ENCODE measurements around the gene PLA2G3. TPM values are rescaled to one million over a fixed set of nuclear protein-coding genes. Genes with fewer than 3 reads are reported as not detected.
A peak's percentile ranks its signal among the peaks of the same experiment; 100 is the strongest.

Gene PLA2G3
- total and polyA plus RNA-seq, 2 of the 8 experiments (the other 6 are each of a cell fraction or from before 2014, with no cell fraction given), result 18.1 to 25.9 TPM

DNA sequence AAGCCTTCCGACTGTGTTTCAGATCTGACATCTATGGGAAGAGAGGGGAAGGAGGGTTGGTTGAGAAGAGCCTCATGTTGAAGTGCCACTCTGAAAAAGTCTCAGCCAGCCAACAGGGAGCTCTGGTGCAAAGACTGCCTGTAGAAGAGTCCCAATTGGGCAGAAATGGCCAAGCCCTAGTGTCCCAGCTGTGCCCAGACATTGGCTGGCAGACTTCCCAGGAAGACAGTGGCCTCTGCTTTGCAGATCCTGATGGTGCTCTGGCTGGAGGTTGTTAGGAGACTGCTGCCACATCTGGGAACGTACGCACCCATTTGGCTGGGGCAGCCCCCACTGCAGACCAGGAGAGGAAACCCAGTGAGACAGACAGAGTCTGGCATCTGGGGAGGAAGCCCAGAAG is 3.2 kb upstream of the PLA2G3 start:
- Histone ChIP-seq H4K91ac (replicated peaks; ENCODE audit: insufficient read length, low read length) (no peak overlapping the region), H3K79me2 (ENCODE audit: control insufficient read depth in 1 of 2, insufficient read depth in 2 of 2, low read length in 2 of 2) (peaks cover 0 to 14% of the 10 kb centered on the region in 2 experiments; a peak in 3 of 4 replicates), H3K9ac (replicated peaks in 1 of 4; ENCODE audit: extremely low read depth in 1 of 4, low read depth in 3 of 4, low read length in 3 of 4) (no peak overlapping the region), H3K23me2 (ENCODE audit: low read depth, low read length) (peaks cover 12% of the 10 kb centered on the region), H2BK5ac (ENCODE audit: low read depth, low read length) (no peak overlapping the region), H3K23ac (ENCODE audit: insufficient read length) (no peak overlapping the region), H3K4me1 (replicated peaks in 1 of 4; ENCODE audit: control insufficient read depth in 3 of 4, insufficient read depth in 4 of 4, low read length in 3 of 4) (peaks cover 7 to 20% (median 12%) of the 10 kb centered on the region in 4 experiments), H3K27ac (ENCODE audit: low read depth, low read length) (no peak overlapping the region), H2BK15ac (ENCODE audit: low read length) (no peak overlapping the region), H3K4me2 (ENCODE audit: insufficient read depth in 1 of 2, low read depth in 2 of 2, low read length in 2 of 2) (no peak overlapping the region), H3K14ac (ENCODE audit: insufficient read length) (no peak overlapping the region), H2AK5ac (ENCODE audit: low read depth, low read length) (peak overlapping the region; percentile 42; the same call in 1 of the 2 replicates), H3K9me3 (ENCODE audit: insufficient read depth in 2 of 2, low read depth in 1 of 2, low read length in 1 of 2) (peaks cover 0 to 5% of the 10 kb centered on the region in 2 experiments; a peak in 1 of 4 replicates), H3K56ac (replicated peaks; ENCODE audit: insufficient read length, low read depth, low read length) (no peak overlapping the region), H2BK20ac (ENCODE audit: low read length) (no peak overlapping the region), H3K18ac (ENCODE audit: extremely low read depth, low read length) (no peak overlapping the region), H2BK12ac (ENCODE audit: low read depth, low read length) (no peak overlapping the region), H2BK120ac (replicated peaks; ENCODE audit: low read depth, low read length) (no peak overlapping the region), H3K27me3 (replicated peaks in 1 of 4; ENCODE audit: control insufficient read depth in 3 of 4, extremely low read depth in 1 of 4, insufficient read depth in 3 of 4, low read length in 3 of 4) (0 out of 7 replicates have a peak, but pooled peaks cover 0 to 3% (median 0%) of the 10 kb centered on the region in 4 experiments), H2AFZ (ENCODE audit: low read length) (no peak overlapping the region), H3K79me1 (ENCODE audit: low read depth, low read length) (peaks cover 11% of the 10 kb centered on the region; the same call in 1 of the 2 replicates), H4K5ac (ENCODE audit: insufficient read length, low read depth, low read length) (no peak overlapping the region), H3K4ac (replicated peaks; ENCODE audit: insufficient read length, low read depth, low read length) (no peak overlapping the region), H3K36me3 (ENCODE audit: control insufficient read depth in 2 of 4, insufficient read depth in 4 of 4, low read length in 3 of 4) (no peaks in the 10 kb centered on the region; a peak in 1 of 8 replicates), H3K4me3 (ENCODE audit: extremely low read depth in 1 of 4, insufficient read depth in 2 of 4, low read depth in 3 of 4, low read length in 4 of 4) (no peak overlapping the region), H4K8ac (ENCODE audit: extremely low read depth, insufficient read depth, low read length) (no peak overlapping the region), H4K20me1 (replicated peaks in 1 of 2; ENCODE audit: control insufficient read depth in 1 of 2, insufficient read depth in 2 of 2, low read length in 2 of 2) (peaks cover 0 to 4% of the 10 kb centered on the region in 2 experiments)
- FAIRE-seq (no peak), DNase-seq (ENCODE audit: low read depth in 1 of 2, low spot score in 2 of 2) (no peak)
- 90% methylated on average over 3 of the region's 3 CpGs; no CpG with 5 or more reads in 1 of the 2 experiments for WGBS, 2 experiments (ENCODE audit: extremely low coverage in 1 of 2, insufficient coverage in 1 of 2, insufficient read length in 1 of 2, insufficient replicate concordance in 2 of 2, low coverage in 1 of 2, low lambda C conversion rate in 2 of 2, missing lambda C conversion rate in 1 of 2)
- CTCF ChIA-PET (ENCODE audit: partially characterized antibody), result interaction anchor here (0.7 to 11.9 kb wide), 10 partner anchors 7 to 69 kb away, joined by 3 to 124 read pairs (median 4); partner anchors contain the start of genes LIMK2 and SELENOM
- POLR2A ChIA-PET (ENCODE audit: partially characterized antibody), result interaction anchor here (1.5 kb wide), 1 partner anchor 59 kb away, joined by 3 read pairs; no protein-coding TSS in a partner anchor
- no peak for TF ChIP-seq GABPA (IDR thresholded peaks at IDR 0.05; ENCODE audit: borderline replicate concordance, insufficient read depth, low read length)
- TF ChIP-seq TCF12 (IDR thresholded peaks at IDR 0.05; ENCODE audit: low read depth, low read length), result no peak
- TF ChIP-seq, protein P1, sequence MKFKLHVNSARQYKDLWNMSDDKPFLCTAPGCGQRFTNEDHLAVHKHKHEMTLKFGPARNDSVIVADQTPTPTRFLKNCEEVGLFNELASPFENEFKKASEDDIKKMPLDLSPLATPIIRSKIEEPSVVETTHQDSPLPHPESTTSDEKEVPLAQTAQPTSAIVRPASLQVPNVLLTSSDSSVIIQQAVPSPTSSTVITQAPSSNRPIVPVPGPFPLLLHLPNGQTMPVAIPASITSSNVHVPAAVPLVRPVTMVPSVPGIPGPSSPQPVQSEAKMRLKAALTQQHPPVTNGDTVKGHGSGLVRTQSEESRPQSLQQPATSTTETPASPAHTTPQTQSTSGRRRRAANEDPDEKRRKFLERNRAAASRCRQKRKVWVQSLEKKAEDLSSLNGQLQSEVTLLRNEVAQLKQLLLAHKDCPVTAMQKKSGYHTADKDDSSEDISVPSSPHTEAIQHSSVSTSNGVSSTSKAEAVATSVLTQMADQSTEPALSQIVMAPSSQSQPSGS (IDR thresholded peaks at IDR 0.05; ENCODE audit: low read length), result no peak
- TF ChIP-seq SRF (IDR thresholded peaks at IDR 0.05; ENCODE audit: low read depth, low read length), result no peak
- no peak for TF ChIP-seq GTF2F1 (IDR thresholded peaks at IDR 0.05; ENCODE audit: borderline replicate concordance, low read depth, low read length)
- TF ChIP-seq JUN (IDR thresholded peaks at IDR 0.05; ENCODE audit: low read depth, low read length), result no peak

All from H1 (cell line).